ENCODE results near the gene PLD2.

- TF ChIP-seq CTCF (IDR thresholded peaks at IDR 0.05) (no peak), POLR2AphosphoS5 (IDR thresholded peaks at IDR 0.05) (no peak), POLR2A (IDR thresholded peaks at IDR 0.05) (no peak), EP300 (IDR thresholded peaks at IDR 0.05) (no peak)
Observed at GRCh38 chr17:4838309-4838785, 31.4 kb downstream of the PLD2 start.

All from suprapubic skin (tissue), 4 donors.